Left cardiac atrium (tissue), 4 donors: Measurements from ENCODE around the gene PPIE. TPM values are rescaled to one million over a fixed set of nuclear protein-coding genes. Genes with fewer than 3 reads are reported as not detected.
A peak's percentile ranks its signal among the peaks of the same experiment; 100 is the strongest.
"Not testable (repeated sequence)": the region's sequence is repeated elsewhere in the genome, so short reads cannot be mapped to it uniquely, and the experiment has no call there.

Experiments used
- ATAC-seq, 2 donors: fragments of 200-7000 bp; cut with Tn5 transposase; one replicate each; pipeline ENCODE4 v1.9.1; 2020; ENCODE audit warnings: mild to moderate bottlenecking in 2 of 2, moderate library complexity in 2 of 2
- DNase-seq: peaks from one replicate; pipeline ENCODE4 v3.0.0-alpha.2; 2020
- intact Hi-C, 2 donors: fragments of 100-400 bp; cut with DNase I; formaldehyde crosslinking; loops; one replicate each; pipeline versions ENCODE4 v1.14.1 to v1.15.1; 2022 to 2023
- total RNA-seq, 2 donors: library from RNA; stranded (reverse); fragmentation: NEBNext Ultra II Directional; extraction: Animal tissue kit (Norgen Biotek cat#: 25700); gene quantifications; one replicate each; pipeline ENCODE4 v1.2.1, GENCODE V29; 2021
- donor health status: DM: no; HTN: yes; CAD: no.
- donor health status: DM: no; HTN: yes; CAD: no; lungs with severe emphysema.
- donor health status: DM: yes; HTN: yes; CAD: no.
- donor health status: Dilated cardiomyopathy.

PPIE gene
- total RNA-seq, 2 donors from 2014 or later: 26.4 to 30.8 TPM

DNA sequence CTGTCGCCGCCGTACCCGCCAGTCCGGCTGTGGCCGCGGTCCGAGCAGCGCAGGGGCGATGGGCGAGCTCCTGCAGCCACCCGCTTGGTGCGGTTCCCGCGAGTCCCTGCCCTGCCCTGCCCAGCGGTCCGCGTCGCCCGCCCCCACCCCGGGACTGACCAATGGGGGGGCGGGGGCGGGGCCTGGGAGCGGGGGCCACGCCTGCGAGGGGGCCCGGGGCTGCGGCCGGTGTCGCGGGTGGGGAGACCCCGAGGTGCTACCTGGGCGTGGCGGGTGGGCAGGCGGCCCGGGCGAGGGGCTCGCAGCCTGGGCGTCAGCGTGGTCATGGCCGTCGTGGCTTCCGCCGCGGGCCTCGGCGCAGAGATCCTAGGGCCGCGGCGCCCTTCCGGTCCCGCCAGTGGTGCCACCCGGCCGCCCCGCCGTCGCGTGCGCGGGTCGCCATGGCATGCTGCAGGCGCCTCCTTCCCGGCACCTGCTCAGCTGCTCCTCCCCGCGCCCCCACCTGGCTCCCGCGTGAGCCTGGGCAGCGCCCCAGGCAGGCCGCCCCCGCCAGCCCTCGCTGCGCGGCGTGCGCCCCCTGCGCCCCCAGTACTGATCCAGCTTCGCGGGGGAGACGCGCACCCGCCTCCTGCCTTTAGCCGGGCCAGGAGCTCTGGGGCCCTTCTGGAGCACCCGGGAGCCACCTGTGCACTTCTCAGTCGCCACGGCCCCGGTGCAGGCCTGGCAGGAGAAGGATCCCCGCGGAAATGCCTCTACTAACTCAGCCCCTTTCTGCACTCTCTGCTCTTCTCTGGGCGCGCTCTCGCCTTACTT, 50.3 kb downstream of the PPIE start, which contains the start of gene BMP8B:
Gene BMP8B (minus strand): TSS at position 108 of the 813 bp plus-strand sequence. CDS start 380 bp downstream, outside the sequence.
- peak; percentile 84 to 86 for ATAC-seq
- intact Hi-C loops: no loop called here
- peak; percentile 53 for DNase-seq

- intact Hi-C loops: no loop called here
- DNase-seq: no peak
- ATAC-seq: no peak
Measured at GRCh38 chr1:39789571-39790110, 51.0 kb downstream of the PPIE start.

GRCh38 chr1:39791838-39792237, 53.2 kb downstream of the PPIE start:
- no peak for ATAC-seq
- DNase-seq: no peak
- intact Hi-C loops: no loop called here

- intact Hi-C loops: no loop called here
Measured at GRCh38 chr1:39795651-39796050, 57.0 kb downstream of the PPIE start.

GRCh38 chr1:39798859-39799769, 60.4 kb downstream of the PPIE start:
- peak; percentile 80 for DNase-seq
- peak; percentile 81 to 92 for ATAC-seq
- intact Hi-C loops: not testable (repeated sequence)

More at GRCh38 chr1:39795651-39796050, 57.0 kb downstream of the PPIE start:
- DNase-seq: no peak
- ATAC-seq: no peak

DNA sequence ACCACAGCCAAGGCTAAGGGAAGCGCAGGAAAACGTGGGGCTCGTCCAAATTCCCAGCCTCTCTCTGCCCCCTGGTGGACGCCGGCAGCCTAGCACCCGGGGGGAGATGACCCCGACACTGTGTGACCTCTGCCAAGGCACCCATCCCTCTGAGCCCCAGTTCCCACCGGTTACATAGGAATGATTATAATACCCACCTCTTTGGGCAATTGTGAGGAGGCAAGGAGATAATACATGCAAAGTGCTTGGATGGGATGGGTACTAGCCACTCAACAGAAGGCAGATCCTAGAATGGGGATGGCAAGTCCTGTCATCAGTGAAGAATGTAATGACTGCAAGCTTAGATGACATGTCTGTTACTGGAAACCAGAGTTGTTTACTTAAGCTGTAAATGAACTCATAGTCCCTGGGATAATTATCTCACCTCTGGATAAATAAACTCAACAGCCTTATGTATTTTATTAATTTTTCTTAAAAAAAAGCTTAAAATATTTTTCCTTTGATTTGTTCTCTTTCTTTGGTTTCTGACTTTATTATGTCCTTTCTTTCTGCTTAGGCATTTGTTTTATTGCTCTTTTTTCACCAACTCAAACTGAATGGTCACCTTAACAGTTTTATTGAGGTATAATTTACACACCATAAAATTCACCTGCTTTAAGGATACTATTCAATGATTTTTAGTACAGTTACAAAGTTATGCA, 61.2 kb downstream of the PPIE start:
- DNase-seq (peak; percentile 58), ATAC-seq (peak; percentile 81 to 90)
- intact Hi-C loops: no loop called here

DNA sequence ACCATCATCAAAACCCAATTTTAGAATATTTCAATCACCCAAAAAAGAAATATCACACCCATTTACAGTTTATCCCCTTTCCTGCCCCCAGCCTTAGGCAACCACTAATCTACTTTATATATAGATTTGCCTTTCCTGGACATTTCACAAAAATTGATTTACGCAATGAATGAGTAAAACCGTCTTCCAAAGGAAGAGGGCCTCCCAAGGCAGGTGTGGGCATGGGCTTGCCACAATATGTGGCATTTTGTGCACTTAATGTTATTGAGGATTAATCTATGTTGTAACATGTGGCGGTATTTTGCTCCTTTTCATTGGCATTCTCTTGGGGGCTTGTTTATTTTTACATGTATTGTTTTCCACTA, 61.8 kb downstream of the PPIE start:
- ATAC-seq: no peak
- no peak for DNase-seq
- intact Hi-C loops: no loop called here

DNA sequence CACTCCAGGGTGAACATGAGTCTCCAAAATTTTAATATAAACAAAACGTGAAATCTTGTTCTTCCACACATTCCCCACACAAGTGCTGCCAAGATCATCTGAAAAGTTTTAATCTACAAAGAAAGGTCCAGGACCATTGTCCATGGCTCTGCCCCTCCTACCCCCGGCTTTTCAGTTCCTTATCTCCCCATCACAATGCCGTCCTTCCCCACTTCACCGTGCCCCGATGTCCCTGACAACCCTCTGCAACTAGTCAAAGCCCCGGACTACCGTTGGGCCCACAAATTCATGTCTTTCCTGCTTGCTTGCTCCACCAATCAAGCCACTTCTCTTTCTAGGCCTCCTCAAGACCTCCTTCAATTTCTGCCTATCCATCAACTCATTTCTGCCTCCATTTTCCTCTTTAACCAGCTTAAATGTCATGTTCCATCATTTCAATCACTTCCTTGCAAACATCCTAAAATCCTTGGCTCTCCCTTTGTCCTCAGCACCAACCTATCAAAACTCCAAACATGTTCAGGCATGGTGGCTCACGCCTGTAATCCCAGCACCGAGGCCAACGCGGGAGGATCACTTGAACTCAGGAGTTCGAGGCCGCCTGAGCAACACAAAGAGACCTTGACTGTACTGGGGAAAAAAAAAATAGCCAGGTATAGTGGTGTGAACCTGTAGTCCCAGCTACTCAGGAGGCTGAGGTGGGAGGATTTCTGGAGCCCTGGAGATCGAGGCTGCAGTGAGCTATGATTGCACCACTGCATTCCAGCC, 64.0 kb downstream of the PPIE start:
- ATAC-seq (no peak), DNase-seq (no peak)
- intact Hi-C loops: no loop called here

DNA sequence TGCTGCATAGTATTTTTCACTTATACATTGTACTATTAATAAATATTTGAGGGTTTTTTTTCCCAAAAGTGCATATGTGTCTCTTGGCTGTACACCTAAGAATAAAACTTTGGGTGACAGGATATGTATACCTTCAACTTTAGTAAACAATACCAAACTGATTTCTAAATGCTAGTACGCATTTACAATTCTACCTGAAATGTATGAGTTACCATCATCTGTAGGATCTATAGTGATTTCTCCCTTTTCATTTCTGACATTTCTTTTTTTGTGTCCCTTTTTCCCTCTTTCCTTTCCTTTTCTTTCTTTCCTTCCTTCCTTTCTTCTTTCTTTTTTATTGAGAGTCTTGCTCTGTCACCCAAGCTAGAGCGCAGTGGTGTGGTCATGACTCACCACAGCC, 66.7 kb downstream of the PPIE start:
- ATAC-seq: no peak
- intact Hi-C loops: no loop called here

DNA sequence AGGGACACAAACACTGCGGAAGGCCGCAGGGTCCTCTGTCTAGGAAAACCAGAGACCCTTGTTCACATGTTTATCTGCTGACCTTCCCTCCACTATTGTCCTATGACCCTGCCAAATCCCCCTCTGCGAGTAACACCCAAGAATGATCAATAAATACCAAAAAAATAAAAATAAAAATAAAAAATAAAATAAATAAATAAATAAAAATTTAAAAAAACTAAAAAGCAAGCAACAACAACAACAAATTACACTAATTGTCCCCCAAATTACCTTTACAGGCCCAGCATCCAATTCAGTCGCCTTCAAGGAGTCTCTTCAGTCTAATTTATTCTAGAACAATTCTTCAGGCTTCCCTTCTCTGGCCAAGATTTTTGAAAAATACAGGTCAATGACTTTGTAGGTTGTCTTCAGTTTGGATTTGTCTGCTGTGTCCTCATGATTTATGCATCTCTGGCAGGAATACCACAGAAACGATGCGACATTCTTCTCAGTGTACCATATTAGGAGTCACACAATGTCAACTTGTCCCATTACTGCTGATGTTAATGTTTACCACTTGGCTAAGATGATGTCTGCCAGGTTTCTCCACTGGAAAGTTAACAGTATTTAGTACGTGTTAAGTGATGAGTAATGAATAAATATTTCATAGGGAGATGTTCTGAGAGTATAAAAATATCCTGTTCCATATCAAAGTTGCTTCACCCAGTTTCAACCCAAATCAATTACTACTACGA, 70.3 kb downstream of the PPIE start:
- intact Hi-C loops: no loop called here
- ATAC-seq (no peak), DNase-seq (no peak)

More for the DNA sequence above, 66.7 kb downstream of the PPIE start:
- DNase-seq: no peak

DNA sequence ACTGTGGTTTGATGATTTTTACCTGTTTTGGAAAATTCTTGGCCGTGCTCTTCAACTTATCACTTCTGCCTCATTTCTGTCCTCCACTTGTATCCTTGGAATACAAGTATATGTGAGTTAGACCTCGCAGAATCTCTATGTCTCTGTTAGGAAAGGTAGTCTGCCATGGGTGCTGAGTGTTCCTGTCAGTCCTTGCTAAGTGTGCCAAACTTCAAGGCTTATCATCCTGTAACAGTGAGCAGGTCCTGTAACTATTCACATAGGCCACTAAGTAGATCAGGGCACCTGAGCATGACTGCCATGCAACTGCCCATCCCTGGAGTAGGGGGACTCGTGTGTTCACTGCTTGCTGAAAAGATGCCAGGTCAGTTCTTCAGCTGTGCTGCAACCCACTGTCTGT, 74.2 kb downstream of the PPIE start:
- DNase-seq (no peak), ATAC-seq (no peak)
- intact Hi-C loops: loop anchor here in 1 of 2 donors (10.0 kb wide), 1 partner anchor 222 kb away; no protein-coding TSS in a partner anchor

Other genes with a start within 250 kb of the PPIE start
- 1 to 10 TPM; 1.3 to 2.9 TPM for gene BMP8A, start 247.2 kb upstream of the PPIE start, total RNA-seq
- 100 to 1,000 TPM; 206 to 343 TPM for gene PABPC4, start 162.1 kb upstream of the PPIE start, total RNA-seq
- 10 to 100 TPM; 19.1 to 40.0 TPM for gene HEYL, start 99.2 kb upstream of the PPIE start, total RNA-seq
- gene NT5C1A, start 66.8 kb upstream of the PPIE start, total RNA-seq: 10 to 100 TPM; 10.6 to 22.8 TPM
- 1 to 10 TPM in 1 of 2 donors, under 1 TPM in 1; 0.58 to 2.6 TPM for gene HPCAL4, start 47.4 kb upstream of the PPIE start, total RNA-seq
- 10 to 100 TPM in 1 of 2 donors, 1 to 10 TPM in 1; 4.7 to 16.2 TPM for gene OXCT2, start 32.5 kb downstream of the PPIE start, total RNA-seq
- under 1 TPM; 0.44 to 0.59 TPM for gene BMP8B, start 50.0 kb downstream of the PPIE start, total RNA-seq
- 10 to 100 TPM; 13.0 to 20.5 TPM for gene TRIT1, start 144.6 kb downstream of the PPIE start, total RNA-seq
- under 1 TPM; 0.76 to 0.77 TPM for gene MYCL, start 163.0 kb downstream of the PPIE start, total RNA-seq
- gene MFSD2A, start 216.3 kb downstream of the PPIE start, total RNA-seq: 1 to 10 TPM; 3.7 to 3.8 TPM